ENCODE data around the gene SLC6A19.

GRCh38 chr5:1159341-1159675, 42.1 kb upstream of the SLC6A19 start:
- TF ChIP-seq POLR2A (IDR thresholded peaks at IDR 0.05) (no peak), CTCF (IDR thresholded peaks at IDR 0.05) (no peak)

All from lower leg skin (tissue), 3 donors.